Measurements from ENCODE around the gene ZNF521. TPM values are rescaled to one million over a fixed set of nuclear protein-coding genes. Genes with fewer than 3 reads are reported as not detected.

ZNF521 gene
- total and polyA plus RNA-seq, 10 donors = 2.9 to 136 (median 71.8) TPM

DNA sequence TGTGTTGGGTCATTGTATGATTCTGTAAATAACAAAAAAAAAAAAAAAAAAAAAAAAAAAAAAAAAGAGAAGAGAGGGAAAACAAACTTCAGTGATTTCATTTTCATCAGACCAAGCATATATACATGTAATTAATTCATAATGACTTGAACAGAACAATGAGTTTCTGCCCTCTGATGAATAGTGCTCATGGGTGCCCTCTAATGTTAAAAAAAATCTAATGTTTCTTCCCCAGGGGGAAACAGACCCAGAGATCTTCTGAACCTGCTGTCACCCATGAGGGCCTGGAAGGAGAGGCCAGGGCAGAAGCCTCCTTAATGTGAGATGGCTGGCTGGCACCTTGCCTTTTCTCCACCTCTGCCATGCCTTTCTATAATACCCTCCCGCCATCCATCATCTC, 289.2 kb downstream of the ZNF521 start:
- Histone ChIP-seq H3K4me3 (no peak overlapping the region), H3K4me1 (no peaks in the 10 kb centered on the region), H3K27me3 (replicated peaks in 1 of 7) (no peaks in the 10 kb centered on the region), H3K27ac (no peak overlapping the region), H3K9me3 (no peaks in the 10 kb centered on the region), H3K36me3 (no peaks in the 10 kb centered on the region)
- DNase-seq = no peak
- 88 to 100% (median 100%) methylated on average over 1 of the region's 1 CpG for WGBS, 5 donors
- intact Hi-C loops (cut with DNase I; ENCODE audit: low total_unique reads) = no loop called here
- no peak for TF ChIP-seq POLR2A (IDR thresholded peaks at IDR 0.05)
- no peak for TF ChIP-seq POLR2AphosphoS5 (IDR thresholded peaks at IDR 0.05)
- TF ChIP-seq, protein P1, sequence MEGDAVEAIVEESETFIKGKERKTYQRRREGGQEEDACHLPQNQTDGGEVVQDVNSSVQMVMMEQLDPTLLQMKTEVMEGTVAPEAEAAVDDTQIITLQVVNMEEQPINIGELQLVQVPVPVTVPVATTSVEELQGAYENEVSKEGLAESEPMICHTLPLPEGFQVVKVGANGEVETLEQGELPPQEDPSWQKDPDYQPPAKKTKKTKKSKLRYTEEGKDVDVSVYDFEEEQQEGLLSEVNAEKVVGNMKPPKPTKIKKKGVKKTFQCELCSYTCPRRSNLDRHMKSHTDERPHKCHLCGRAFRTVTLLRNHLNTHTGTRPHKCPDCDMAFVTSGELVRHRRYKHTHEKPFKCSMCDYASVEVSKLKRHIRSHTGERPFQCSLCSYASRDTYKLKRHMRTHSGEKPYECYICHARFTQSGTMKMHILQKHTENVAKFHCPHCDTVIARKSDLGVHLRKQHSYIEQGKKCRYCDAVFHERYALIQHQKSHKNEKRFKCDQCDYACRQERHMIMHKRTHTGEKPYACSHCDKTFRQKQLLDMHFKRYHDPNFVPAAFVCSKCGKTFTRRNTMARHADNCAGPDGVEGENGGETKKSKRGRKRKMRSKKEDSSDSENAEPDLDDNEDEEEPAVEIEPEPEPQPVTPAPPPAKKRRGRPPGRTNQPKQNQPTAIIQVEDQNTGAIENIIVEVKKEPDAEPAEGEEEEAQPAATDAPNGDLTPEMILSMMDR (IDR thresholded peaks at IDR 0.05 in 8 of 11, conservative IDR thresholded peaks at IDR 0.05 in 3 of 11) = no peak

GRCh38 chr18:25061395-25061794, 290.6 kb downstream of the ZNF521 start:
- no peaks in the 10 kb centered on the region for H3K9me3 ChIP-seq
- DNase-seq = no peak
- H3K36me3 ChIP-seq = no peaks in the 10 kb centered on the region
- H3K27me3 ChIP-seq (replicated peaks in 1 of 7) = no peaks in the 10 kb centered on the region
- no peak for TF ChIP-seq POLR2A (IDR thresholded peaks at IDR 0.05)
- TF ChIP-seq POLR2AphosphoS5 (IDR thresholded peaks at IDR 0.05) = no peak
- TF ChIP-seq, protein P1 (IDR thresholded peaks at IDR 0.05 in 8 of 11, conservative IDR thresholded peaks at IDR 0.05 in 3 of 11) = no peak
- no peaks in the 10 kb centered on the region for H3K4me1 ChIP-seq
- intact Hi-C loops (cut with DNase I; ENCODE audit: low total_unique reads) = no loop called here
- H3K27ac ChIP-seq = no peak overlapping the region
- H3K4me3 ChIP-seq = no peak overlapping the region
- WGBS, 5 donors = 87 to 93% (median 91%) methylated on average over 2 of the region's 2 CpGs

DNA sequence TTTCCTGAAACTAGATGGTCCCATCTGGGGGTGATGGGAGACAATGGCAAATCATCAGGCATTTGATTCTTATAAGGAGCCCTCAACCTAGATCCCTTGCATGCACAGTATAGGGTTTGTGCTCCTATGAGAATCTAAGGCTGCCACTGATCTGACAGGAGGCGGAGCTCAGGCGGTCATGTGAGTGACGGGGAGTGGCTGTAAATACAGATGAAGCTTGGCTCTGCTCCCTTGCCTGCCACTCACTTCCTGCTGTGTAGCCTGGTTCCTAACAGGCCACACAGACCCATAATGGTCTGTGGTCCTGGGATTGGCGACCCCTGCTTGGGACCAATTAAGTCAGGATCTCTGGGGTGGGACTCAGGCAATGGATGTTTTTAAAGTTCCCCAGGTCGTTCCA, 293.4 kb downstream of the ZNF521 start:
- Histone ChIP-seq H3K4me1 (no peaks in the 10 kb centered on the region), H3K36me3 (no peaks in the 10 kb centered on the region), H3K27me3 (replicated peaks in 1 of 7) (no peaks in the 10 kb centered on the region), H3K9me3 (no peaks in the 10 kb centered on the region), H3K27ac (no peak overlapping the region), H3K4me3 (no peak overlapping the region)
- TF ChIP-seq POLR2A (IDR thresholded peaks at IDR 0.05) (no peak), POLR2AphosphoS5 (IDR thresholded peaks at IDR 0.05) (no peak)
- TF ChIP-seq, protein P1 (IDR thresholded peaks at IDR 0.05 in 8 of 11, conservative IDR thresholded peaks at IDR 0.05 in 3 of 11) = no peak
- no peak for DNase-seq
- intact Hi-C loops (cut with DNase I; ENCODE audit: low total_unique reads) = no loop called here
- 73 to 94% (median 84%) methylated on average over 5 of the region's 5 CpGs for WGBS, 5 donors

GRCh38 chr18:25057491-25058050, 294.4 kb downstream of the ZNF521 start:
- no peak overlapping the region for H3K27ac ChIP-seq
- H3K9me3 ChIP-seq = no peaks in the 10 kb centered on the region
- intact Hi-C loops (cut with DNase I; ENCODE audit: low total_unique reads) = no loop called here
- H3K36me3 ChIP-seq = no peaks in the 10 kb centered on the region
- WGBS, 5 donors = 87 to 94% (median 92%) methylated on average over 7 of the region's 7 CpGs
- no peak for DNase-seq
- H3K4me3 ChIP-seq = no peak overlapping the region
- no peaks in the 10 kb centered on the region for H3K4me1 ChIP-seq
- H3K27me3 ChIP-seq (replicated peaks in 1 of 7) = no peaks in the 10 kb centered on the region
- TF ChIP-seq POLR2A (IDR thresholded peaks at IDR 0.05) (no peak), POLR2AphosphoS5 (IDR thresholded peaks at IDR 0.05) (no peak)
- TF ChIP-seq, protein P1 (IDR thresholded peaks at IDR 0.05 in 8 of 11, conservative IDR thresholded peaks at IDR 0.05 in 3 of 11) = no peak
